Measurements from ENCODE around the gene GRAMD1B.

GRCh38 chr11:123406441-123407129, 23.5 kb upstream of the GRAMD1B start:
- TF ChIP-seq CTCF (IDR thresholded peaks at IDR 0.05) (no peak), EP300 (IDR thresholded peaks at IDR 0.05) (no peak), POLR2A (IDR thresholded peaks at IDR 0.05) (no peak), POLR2AphosphoS5 (IDR thresholded peaks at IDR 0.05) (no peak)
